Astrocyte (in vitro differentiated cells and primary cell): Measurements from ENCODE around the gene PISD.

Source experiments
- EZH2 ChIP-seq: IDR thresholded peaks from 2 replicates; pipeline ENCODE4 v1.6.1; 2012; ENCODE audit warnings: mild to moderate bottlenecking, low read length, inconsistent platforms; ENCODE audit not compliant: insufficient read depth
- TF ChIP-seq, protein P1 (sequence below): IDR thresholded peaks from 2 replicates; pipeline ENCODE4 v1.5.1; 2011; ENCODE audit warnings: low read depth, mild to moderate bottlenecking, inconsistent platforms, low read length, moderate library complexity; ENCODE audit not compliant: insufficient read depth

DNA sequence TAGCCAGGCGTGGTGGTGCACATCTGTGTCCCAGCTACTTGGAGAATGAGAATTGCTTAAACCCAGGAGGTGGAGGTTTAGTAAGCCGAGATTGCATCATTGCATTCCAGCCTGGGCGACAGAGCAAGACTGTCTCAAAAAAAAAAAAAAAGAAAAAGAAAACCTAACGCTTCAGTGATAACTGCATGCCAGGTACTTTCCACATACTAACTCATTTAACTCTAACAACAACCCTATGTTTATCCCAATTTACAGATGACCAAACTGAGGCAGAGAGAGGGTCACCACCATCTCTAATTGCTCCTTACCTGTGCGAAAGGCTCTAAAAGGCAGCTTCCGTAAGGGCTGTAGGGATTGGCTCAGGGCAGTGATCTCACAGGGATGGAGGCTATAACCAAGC is 11.6 kb downstream of the PISD start:
- TF ChIP-seq, protein P1, sequence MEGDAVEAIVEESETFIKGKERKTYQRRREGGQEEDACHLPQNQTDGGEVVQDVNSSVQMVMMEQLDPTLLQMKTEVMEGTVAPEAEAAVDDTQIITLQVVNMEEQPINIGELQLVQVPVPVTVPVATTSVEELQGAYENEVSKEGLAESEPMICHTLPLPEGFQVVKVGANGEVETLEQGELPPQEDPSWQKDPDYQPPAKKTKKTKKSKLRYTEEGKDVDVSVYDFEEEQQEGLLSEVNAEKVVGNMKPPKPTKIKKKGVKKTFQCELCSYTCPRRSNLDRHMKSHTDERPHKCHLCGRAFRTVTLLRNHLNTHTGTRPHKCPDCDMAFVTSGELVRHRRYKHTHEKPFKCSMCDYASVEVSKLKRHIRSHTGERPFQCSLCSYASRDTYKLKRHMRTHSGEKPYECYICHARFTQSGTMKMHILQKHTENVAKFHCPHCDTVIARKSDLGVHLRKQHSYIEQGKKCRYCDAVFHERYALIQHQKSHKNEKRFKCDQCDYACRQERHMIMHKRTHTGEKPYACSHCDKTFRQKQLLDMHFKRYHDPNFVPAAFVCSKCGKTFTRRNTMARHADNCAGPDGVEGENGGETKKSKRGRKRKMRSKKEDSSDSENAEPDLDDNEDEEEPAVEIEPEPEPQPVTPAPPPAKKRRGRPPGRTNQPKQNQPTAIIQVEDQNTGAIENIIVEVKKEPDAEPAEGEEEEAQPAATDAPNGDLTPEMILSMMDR, result no peak
- no peak for TF ChIP-seq EZH2
